Psoas muscle (tissue), 8 donors: ENCODE data around the gene ZNF799. TPM values are rescaled to one million over a fixed set of nuclear protein-coding genes. Genes with fewer than 3 reads are reported as not detected.

Experiments
- ATAC-seq, 4 donors: fragments of 200-7000 bp; cut with Tn5 transposase; one replicate each; pipeline ENCODE4 v1.9.1; 2020; ENCODE audit warnings: moderate library complexity in 3 of 4, mild to moderate bottlenecking in 2 of 4
- DNase-seq, 2 donors: peaks; one replicate each; pipeline ENCODE4 v3.0.0-alpha.2; 2020
- H3K27ac ChIP-seq: fragments of 200-600 bp; one replicate; pipeline ENCODE4 v1.8.0; 2022
- H3K27me3 ChIP-seq, 3 donors: fragments of 200-600 bp in 1 of 3; one replicate each; pipeline versions ENCODE4 v1.6.1 to v1.8.0; 2013 to 2022; ENCODE audit warnings: low read length in 2 of 3, mild to moderate bottlenecking in 2 of 3, moderate library complexity in 1 of 3; ENCODE audit not compliant: insufficient read depth in 3 of 3
- H3K36me3 ChIP-seq, 2 donors: fragments of 200-600 bp in 1 of 2; one replicate each; pipeline versions ENCODE4 v1.6.1 to v1.8.0; 2013 to 2022; ENCODE audit warnings: low read depth in 1 of 2, mild to moderate bottlenecking in 1 of 2, moderate library complexity in 1 of 2; ENCODE audit not compliant: insufficient read depth in 1 of 2
- H3K4me1 ChIP-seq: fragments of 200-600 bp; one replicate; pipeline ENCODE4 v1.8.0; 2022
- H3K4me3 ChIP-seq: fragments of 200-600 bp; one replicate; pipeline ENCODE4 v1.8.0; 2022; ENCODE audit warnings: mild to moderate bottlenecking
- H3K9me3 ChIP-seq: fragments of 200-600 bp; one replicate; pipeline ENCODE4 v1.8.0; 2022
- CTCF ChIP-seq: fragments of 200-600 bp; IDR thresholded peaks from one replicate; pipeline ENCODE4 v1.8.0; 2022; ENCODE audit warnings: antibody characterized with exemption
- WGBS, 3 donors: extraction: QIAGEN DNeasy Blood & Tissue Kit; methylation state at CpG; one replicate each; pipeline versions ENCODE4 v1.1.6 to v1.1.7; 2013; 5-methylcytosine and 5-hydroxymethylcytosine counted together
- intact Hi-C, 2 donors: fragments of 100-400 bp; cut with DNase I; formaldehyde crosslinking; loops; one replicate each; pipeline versions ENCODE4 v1.11.0 to v1.14.2; 2022
- polyA plus RNA-seq, 3 donors: library from polyadenylated mRNA; stranded (reverse); fragments of 200-250 nt; gene quantifications; one replicate each; pipeline ENCODE4 v1.2.3, GENCODE V29; 2013
- total RNA-seq, 4 donors: library from RNA; stranded (reverse); fragmentation: NEBNext Ultra II Directional in 2 of 4; extraction: Animal tissue kit (Norgen Biotek cat#: 25700) in 2 of 4; gene quantifications; one replicate each; pipeline versions ENCODE4 v1.2.1 to v1.2.4, GENCODE V29; 2021 to 2023
- donor health status: healthy with polysubstance abuse.
- donor health status: DM: no; HTN: no; CAD: no; lungs with moderate emphysema.
- donor health status: Bipolar disorder and iron deficiency.
- donor health status: healthy.
- donor health status: DM: yes; HTN: yes; CAD: no.
- donor health status: DM: no; HTN: no; CAD: no.
- donor health status: DM: no; HTN: no; CAD: no.
- donor health status: DM: yes; HTN: yes; CAD: no.

The ZNF799 gene
- total and polyA plus RNA-seq, 7 donors: 1.7 to 3.4 (median 1.9) TPM

GRCh38 chr19:12380444-12380737 lies 20.7 kb downstream of the ZNF799 start:
- no peak overlapping the region for H3K27ac ChIP-seq
- H3K27me3 ChIP-seq: no peaks in the 10 kb centered on the region
- ATAC-seq (no peak), DNase-seq (no peak)
- H3K4me1 ChIP-seq: no peaks in the 10 kb centered on the region
- intact Hi-C loops: no loop called here
- peaks cover 0 to 42% of the 10 kb centered on the region in 2 donors for H3K36me3 ChIP-seq
- no peak overlapping the region for H3K4me3 ChIP-seq
- 48 to 93% (median 88%) methylated on average over 2 of the region's 2 CpGs for WGBS, 3 donors
- TF ChIP-seq CTCF: no peak
- peaks cover 23% of the 10 kb centered on the region for H3K9me3 ChIP-seq

GRCh38 chr19:12379732-12380443 lies 21.2 kb downstream of the ZNF799 start:
- peaks cover 0 to 42% of the 10 kb centered on the region in 2 donors for H3K36me3 ChIP-seq
- no peak for ATAC-seq
- intact Hi-C loops: no loop called here
- peaks cover 23% of the 10 kb centered on the region for H3K9me3 ChIP-seq
- H3K4me1 ChIP-seq: no peaks in the 10 kb centered on the region
- no peak overlapping the region for H3K27ac ChIP-seq
- H3K27me3 ChIP-seq: no peaks in the 10 kb centered on the region
- no peak for DNase-seq
- no peak overlapping the region for H3K4me3 ChIP-seq
- WGBS, 3 donors: 86 to 90% (median 87%) methylated on average over 5 of the region's 5 CpGs
- TF ChIP-seq CTCF: no peak

- no peak overlapping the region for H3K4me3 ChIP-seq
- 91 to 97% (median 96%) methylated on average over 1 of the region's 1 CpG for WGBS, 3 donors
- no peak for DNase-seq
- no peaks in the 10 kb centered on the region for H3K4me1 ChIP-seq
- H3K27me3 ChIP-seq: no peaks in the 10 kb centered on the region
- peaks cover 6% of the 10 kb centered on the region for H3K9me3 ChIP-seq
- no peak overlapping the region for H3K27ac ChIP-seq
- H3K36me3 ChIP-seq: no peaks in the 10 kb centered on the region
- ATAC-seq: no peak
- no peak for TF ChIP-seq CTCF
- intact Hi-C loops: no loop called here
Measured at GRCh38 chr19:12374026-12374425, 27.0 kb downstream of the ZNF799 start.

- Histone ChIP-seq H3K27me3 (no peaks in the 10 kb centered on the region), H3K4me1 (peaks cover 11% of the 10 kb centered on the region), H3K4me3 (peak within 1 kb of the TSS; percentile 97), H3K27ac (peak within 1 kb of the TSS; percentile 95), H3K36me3 (no peaks in the 10 kb centered on the region), H3K9me3 (no peaks in the 10 kb centered on the region)
- intact Hi-C loops: loop anchor here in 1 of 2 donors (5.0 kb wide), 2 partner anchors 33 to 37 kb away; partner anchors contain the start of genes ZNF563 and ZNF799
- ATAC-seq (peak; percentile 99), DNase-seq (peak; percentile 96 to 98)
- TF ChIP-seq CTCF: peak; percentile 64
- 0% methylated on average over 34 to 51 of the region's 51 CpGs for WGBS, 3 donors
Measured at GRCh38 chr19:12365236-12366162, 35.6 kb downstream of the ZNF799 start, which contains the start of gene ZNF442. ZNF442 (minus strand) TSS chr19:12365683; CDS start chr19:12363631, 2,052 bp downstream.
